B cell (primary cell): ENCODE measurements around the gene NECTIN4.

Experiments used
- EZH2 ChIP-seq: IDR thresholded peaks from 2 replicates; pipeline ENCODE4 v1.6.1; 2012; ENCODE audit warnings: borderline replicate concordance, low read depth, mild to moderate bottlenecking, moderate library complexity, low read length; ENCODE audit not compliant: insufficient read depth, poor library complexity, severe bottlenecking
- TF ChIP-seq, protein P1 (sequence below): fragments of 200-600 bp; IDR thresholded peaks from one replicate; pipeline ENCODE4 v1.8.0; 2022; ENCODE audit warnings: antibody characterized with exemption, mild to moderate bottlenecking

DNA sequence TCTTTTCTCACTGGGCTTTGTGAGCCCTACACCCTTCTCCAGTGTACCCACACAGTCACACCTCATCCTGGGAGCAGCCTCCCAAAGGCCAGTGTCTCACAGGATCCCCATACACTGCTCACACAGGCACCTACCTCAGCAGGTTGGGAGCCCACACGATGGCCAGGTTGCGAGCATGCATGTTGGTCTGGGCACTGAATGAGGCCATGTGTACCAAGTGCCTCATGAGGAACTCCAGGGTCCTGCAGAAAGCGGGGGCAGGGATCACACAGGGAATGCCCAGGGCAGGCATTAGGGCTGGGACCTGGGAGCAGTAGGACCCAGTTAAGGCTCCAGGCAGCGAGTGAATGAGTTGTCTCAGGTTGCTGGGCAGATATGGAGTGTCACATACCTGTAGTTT lies 35.1 kb downstream of the NECTIN4 start:
- TF ChIP-seq, protein P1, sequence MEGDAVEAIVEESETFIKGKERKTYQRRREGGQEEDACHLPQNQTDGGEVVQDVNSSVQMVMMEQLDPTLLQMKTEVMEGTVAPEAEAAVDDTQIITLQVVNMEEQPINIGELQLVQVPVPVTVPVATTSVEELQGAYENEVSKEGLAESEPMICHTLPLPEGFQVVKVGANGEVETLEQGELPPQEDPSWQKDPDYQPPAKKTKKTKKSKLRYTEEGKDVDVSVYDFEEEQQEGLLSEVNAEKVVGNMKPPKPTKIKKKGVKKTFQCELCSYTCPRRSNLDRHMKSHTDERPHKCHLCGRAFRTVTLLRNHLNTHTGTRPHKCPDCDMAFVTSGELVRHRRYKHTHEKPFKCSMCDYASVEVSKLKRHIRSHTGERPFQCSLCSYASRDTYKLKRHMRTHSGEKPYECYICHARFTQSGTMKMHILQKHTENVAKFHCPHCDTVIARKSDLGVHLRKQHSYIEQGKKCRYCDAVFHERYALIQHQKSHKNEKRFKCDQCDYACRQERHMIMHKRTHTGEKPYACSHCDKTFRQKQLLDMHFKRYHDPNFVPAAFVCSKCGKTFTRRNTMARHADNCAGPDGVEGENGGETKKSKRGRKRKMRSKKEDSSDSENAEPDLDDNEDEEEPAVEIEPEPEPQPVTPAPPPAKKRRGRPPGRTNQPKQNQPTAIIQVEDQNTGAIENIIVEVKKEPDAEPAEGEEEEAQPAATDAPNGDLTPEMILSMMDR, result no peak
- TF ChIP-seq EZH2, result no peak
